ENCODE data around the gene FIP1L1.
"Not testable (repeated sequence)": the region's sequence is repeated elsewhere in the genome, so short reads cannot be mapped to it uniquely, and the experiment has no call there.

Gene FIP1L1

DNA sequence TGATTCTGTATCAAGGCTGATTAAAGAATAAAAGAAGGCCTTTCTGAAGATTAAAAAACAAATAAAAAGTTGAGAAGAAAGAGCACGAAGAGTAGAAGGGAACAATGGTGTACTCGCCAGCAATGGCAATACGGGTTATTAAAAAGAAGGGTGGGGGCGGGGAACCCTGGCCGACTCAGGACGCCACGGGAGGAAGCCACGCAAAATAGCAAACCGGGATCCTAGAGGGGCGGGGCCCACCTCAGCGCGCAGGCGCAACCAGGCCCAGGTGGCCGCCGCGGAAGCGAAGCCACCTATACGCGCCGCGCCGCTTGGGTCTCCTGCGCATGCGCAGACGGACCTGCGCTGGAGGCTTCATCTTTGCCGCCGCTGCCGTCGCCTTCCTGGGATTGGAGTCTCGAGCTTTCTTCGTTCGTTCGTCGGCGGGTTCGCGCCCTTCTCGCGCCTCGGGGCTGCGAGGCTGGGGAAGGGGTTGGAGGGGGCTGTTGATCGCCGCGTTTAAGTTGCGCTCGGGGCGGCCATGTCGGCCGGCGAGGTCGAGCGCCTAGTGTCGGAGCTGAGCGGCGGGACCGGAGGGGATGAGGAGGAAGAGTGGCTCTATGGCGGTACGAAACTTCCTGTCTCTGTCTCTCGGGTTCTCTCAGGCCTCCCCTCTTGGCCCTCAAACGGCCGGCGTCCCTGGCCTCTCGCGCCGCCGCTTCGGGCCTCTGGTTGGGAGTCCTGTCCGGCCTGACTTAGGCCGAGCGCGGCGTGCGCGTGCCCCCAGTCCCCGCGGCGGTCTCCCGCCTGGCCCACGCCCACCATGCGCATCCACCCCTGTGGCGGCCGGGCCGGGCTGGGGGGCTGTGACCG is at the start of gene FIP1L1:
Gene FIP1L1, plus strand, starts transcription at position 323 of the 852 bp plus-strand sequence. Its CDS starts 198 bp downstream, at position 521.
- peak; percentile 97 for DNase-seq (ENCODE audit: low spot score)
- TF ChIP-seq CTCF (IDR thresholded peaks at IDR 0.05; ENCODE audit: extremely low read depth, missing control alignments): no peak

GRCh38 chr4:53334916-53335315 is 42.5 kb upstream of the FIP1L1 start:
- DNase-seq (ENCODE audit: low spot score): not testable (repeated sequence)

GRCh38 chr4:53340145-53340544 is 37.3 kb upstream of the FIP1L1 start:
- not testable (repeated sequence) for DNase-seq (ENCODE audit: low spot score)

DNA sequence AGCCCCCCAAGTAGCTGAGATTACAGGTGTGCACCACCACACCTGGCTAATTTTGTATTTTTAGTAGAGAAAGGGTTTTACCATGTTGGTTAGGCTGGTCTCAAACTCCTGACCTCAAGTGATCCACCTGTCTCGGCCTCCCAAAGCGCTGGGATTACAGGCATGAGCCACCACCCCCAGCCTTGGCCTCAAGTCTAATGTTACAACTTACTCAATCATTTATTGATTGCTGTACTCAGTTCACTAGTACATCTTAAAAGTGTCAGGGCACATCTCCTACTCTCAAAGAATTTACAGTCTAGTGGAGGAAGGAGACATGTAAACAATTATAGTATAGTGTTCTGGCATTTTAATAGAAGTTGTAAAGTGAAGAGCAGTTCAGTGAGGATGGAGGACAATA is 31.0 kb upstream of the FIP1L1 start:
- not testable (repeated sequence) for DNase-seq (ENCODE audit: low spot score)

DNA sequence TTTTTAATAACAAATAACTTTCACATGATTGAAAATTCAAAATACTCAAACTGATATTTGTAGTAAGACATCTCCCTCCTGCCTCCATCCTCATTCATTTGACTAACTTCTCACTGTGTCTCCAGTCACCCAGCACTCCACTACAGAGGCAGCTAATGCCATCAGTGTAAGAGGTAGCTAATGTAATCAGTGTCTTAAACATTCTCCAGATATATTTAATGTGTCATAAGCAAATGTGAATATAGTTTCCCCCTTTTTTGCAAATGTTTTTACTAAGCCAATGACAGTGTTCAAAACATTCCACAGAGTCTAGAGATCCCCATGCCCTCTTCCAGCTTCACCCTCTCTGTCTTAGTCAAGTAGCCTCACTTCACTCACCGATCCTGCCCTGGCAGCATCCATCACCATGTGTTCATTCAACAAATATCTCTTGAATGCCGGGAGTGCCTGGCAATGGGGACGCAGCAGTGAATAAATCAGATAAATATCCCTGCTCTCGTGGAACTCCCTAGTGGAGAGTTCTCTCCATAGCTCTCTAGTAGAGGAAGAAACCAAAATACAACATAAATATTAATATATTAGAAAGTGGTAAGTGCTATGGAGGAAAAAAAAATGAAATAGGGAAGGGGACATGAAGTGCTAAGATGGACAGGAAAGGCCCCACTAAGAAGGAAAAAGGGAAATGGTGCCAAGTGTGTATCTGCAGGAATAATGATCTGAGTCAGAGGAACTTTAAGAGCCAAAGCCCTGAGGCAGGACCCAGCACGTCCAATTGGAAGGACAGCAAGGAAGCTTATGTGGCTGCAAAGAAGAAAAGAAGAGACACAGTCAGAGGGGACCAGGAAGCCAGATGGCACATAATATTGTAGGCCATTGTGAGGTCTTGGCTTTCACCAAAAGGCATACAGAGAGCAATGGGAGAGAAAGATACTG is 30.3 kb upstream of the FIP1L1 start:
- no peak for TF ChIP-seq CTCF (IDR thresholded peaks at IDR 0.05; ENCODE audit: extremely low read depth, missing control alignments)
- no peak for DNase-seq (ENCODE audit: low spot score)

- no peak for TF ChIP-seq CTCF (IDR thresholded peaks at IDR 0.05; ENCODE audit: extremely low read depth, missing control alignments)
- DNase-seq (ENCODE audit: low spot score): no peak
These were observed 29.4 kb upstream of the FIP1L1 start for GRCh38 chr4:53348046-53348445.

DNA sequence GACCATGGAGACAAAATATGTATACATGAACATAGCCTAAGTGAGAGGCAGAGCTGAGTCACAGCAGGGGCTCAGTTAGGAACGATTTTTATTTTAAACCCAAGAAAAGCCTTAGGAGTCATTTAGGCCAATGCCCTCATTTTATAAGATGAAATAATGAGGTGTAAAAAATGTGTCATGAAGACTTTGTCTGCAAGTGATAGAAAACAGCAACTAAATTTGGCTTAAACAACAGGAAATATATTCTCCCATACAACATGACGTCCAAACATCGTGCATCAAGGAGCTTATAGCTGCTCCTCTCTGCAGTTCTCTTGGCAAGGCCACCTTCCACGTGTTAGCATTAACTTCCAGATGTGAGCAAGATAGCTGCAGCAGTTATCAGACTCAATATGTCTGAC is 28.4 kb upstream of the FIP1L1 start:
- DNase-seq (ENCODE audit: low spot score): no peak
- no peak for TF ChIP-seq CTCF (IDR thresholded peaks at IDR 0.05; ENCODE audit: extremely low read depth, missing control alignments)

GRCh38 chr4:53354012-53354722 is 23.3 kb upstream of the FIP1L1 start:
- no peak for TF ChIP-seq CTCF (IDR thresholded peaks at IDR 0.05; ENCODE audit: extremely low read depth, missing control alignments)
- DNase-seq (ENCODE audit: low spot score): no peak

All from GM20000 (cell line).